ENCODE data around the gene GALNT17. TPM values are rescaled to one million over a fixed set of nuclear protein-coding genes. Genes with fewer than 3 reads are reported as not detected.

GALNT17 gene
- total and polyA plus RNA-seq, 12 donors = 15.1 to 87.0 (median 55.4) TPM

DNA sequence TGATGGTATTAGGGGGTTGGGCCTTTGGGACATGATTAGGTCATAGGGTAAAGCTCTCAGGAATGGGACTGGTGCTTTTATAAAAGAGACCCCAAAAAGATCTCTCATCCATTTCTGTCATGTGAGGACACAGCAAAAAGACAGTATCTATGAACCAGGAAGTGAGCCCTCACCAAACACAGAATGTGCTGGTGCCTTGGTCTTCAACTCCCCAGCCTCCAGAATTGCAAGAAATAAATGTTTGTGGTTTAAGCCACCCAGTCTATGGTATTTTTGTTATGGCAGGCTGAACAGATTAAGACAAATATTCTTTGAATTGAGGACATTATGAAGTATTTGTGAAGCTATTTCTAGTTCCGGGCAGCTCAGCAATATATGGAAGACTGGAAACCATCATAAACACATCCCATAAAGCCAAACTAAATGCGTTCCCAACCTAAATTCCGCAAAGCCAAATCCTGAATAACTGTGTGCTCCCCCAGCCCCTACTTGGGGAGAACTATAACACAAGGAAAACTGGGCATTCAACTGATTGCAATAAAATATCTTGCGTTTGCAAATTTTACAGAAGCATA, 153.7 kb downstream of the GALNT17 start:
- intact Hi-C loops (cut with DNase I) = no loop called here
- Histone ChIP-seq H3K36me3 (no peaks in the 10 kb centered on the region), H3K9me3 (no peaks in the 10 kb centered on the region), H3K27me3 (no peaks in the 10 kb centered on the region), H3K27ac (peak overlapping the region in 3 of 10 donors; percentile 43 to 56 (median 43)), H3K4me1 (peaks cover 0 to 22% (median 7%) of the 10 kb centered on the region in 9 donors), H3K4me3 (no peak overlapping the region)
- 79 to 88% methylated on average over 4 of the region's 4 CpGs for WGBS, 2 donors
- TF ChIP-seq, protein P1, sequence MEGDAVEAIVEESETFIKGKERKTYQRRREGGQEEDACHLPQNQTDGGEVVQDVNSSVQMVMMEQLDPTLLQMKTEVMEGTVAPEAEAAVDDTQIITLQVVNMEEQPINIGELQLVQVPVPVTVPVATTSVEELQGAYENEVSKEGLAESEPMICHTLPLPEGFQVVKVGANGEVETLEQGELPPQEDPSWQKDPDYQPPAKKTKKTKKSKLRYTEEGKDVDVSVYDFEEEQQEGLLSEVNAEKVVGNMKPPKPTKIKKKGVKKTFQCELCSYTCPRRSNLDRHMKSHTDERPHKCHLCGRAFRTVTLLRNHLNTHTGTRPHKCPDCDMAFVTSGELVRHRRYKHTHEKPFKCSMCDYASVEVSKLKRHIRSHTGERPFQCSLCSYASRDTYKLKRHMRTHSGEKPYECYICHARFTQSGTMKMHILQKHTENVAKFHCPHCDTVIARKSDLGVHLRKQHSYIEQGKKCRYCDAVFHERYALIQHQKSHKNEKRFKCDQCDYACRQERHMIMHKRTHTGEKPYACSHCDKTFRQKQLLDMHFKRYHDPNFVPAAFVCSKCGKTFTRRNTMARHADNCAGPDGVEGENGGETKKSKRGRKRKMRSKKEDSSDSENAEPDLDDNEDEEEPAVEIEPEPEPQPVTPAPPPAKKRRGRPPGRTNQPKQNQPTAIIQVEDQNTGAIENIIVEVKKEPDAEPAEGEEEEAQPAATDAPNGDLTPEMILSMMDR (IDR thresholded peaks at IDR 0.05) = no peak
- DNase-seq (no peak), ATAC-seq (no peak)

DNA sequence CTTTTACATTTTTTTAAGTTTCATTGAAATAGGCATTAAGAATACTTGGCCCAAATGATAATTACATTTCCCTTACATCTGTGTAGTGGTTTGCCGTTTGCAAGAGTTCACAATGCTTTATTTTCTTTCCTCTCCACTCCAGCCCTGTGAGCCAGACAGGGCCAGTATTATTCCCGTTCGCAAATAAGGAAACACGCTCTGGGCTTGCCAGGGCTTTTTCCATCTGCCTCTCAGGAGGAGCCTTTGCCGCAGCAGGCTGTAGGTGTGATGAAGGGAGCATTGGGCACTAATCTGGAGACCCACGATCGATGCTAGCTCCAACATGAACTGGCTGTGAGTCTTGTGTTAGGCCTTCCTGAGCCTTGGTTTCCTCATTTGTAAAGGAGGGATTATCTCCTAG, 154.4 kb downstream of the GALNT17 start:
- peak; percentile 18 to 35 for DNase-seq
- Histone ChIP-seq H3K27ac (peak overlapping the region in 4 of 10 donors; percentile 15 to 56 (median 44)), H3K4me1 (peaks cover 0 to 22% (median 7%) of the 10 kb centered on the region in 9 donors), H3K27me3 (no peaks in the 10 kb centered on the region), H3K4me3 (no peak overlapping the region), H3K9me3 (no peaks in the 10 kb centered on the region), H3K36me3 (no peaks in the 10 kb centered on the region)
- peak; percentile 55 to 86 (median 78) for ATAC-seq
- intact Hi-C loops (cut with DNase I) = no loop called here
- TF ChIP-seq, protein P1 (IDR thresholded peaks at IDR 0.05) = no peak
- WGBS, 2 donors = 32 to 51% methylated on average over 7 of the region's 7 CpGs

DNA sequence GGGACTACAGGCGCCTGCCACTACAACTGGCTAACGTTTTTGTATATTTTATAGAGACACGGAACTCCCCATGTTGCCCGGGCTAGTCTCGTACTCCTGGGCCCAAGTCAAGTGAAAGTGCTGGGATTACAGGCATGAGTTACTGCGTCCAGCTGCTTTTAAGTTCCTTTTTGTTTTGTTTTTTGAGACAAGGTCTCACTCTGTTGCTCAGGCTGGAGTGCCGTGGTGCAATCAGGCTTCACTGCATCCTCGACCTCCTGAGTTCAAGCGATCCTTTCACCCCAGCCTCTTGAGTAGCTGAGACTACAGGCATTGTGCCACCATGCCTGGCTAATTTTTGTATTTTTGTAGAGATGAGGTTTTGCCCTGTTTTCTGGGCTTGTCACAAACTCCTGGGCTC, 155.0 kb downstream of the GALNT17 start:
- Histone ChIP-seq H3K36me3 (no peaks in the 10 kb centered on the region), H3K9me3 (no peaks in the 10 kb centered on the region), H3K27me3 (no peaks in the 10 kb centered on the region), H3K27ac (peak overlapping the region in 4 of 10 donors; percentile 15 to 56 (median 44)), H3K4me1 (peaks cover 0 to 22% (median 7%) of the 10 kb centered on the region in 9 donors), H3K4me3 (no peak overlapping the region)
- TF ChIP-seq, protein P1 (IDR thresholded peaks at IDR 0.05) = no peak
- DNase-seq = no peak
- 72 to 81% methylated on average over 9 of the region's 9 CpGs for WGBS, 2 donors
- peak in 1 of 8 donors; percentile 38 for ATAC-seq
- intact Hi-C loops (cut with DNase I) = no loop called here

DNA sequence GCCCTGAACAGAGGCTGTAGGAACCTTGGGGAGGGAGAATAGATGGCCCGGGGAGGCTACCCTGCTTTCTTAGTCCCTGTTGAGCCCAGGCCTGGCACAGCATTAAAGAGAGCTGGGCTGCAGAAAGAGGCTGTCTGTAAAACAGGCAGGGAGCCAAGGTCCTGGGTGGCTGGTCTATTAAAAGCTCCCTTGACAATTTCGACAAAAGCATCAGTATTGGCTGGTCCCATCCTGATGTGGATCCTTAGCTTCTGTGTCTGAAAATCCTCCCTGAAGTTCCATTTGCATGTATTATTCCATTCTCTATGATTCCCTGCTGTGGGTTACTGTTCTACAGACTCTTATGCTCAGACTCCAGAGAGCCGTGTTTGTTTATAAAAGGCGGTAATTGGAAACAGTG, 158.5 kb downstream of the GALNT17 start:
- intact Hi-C loops (cut with DNase I) = no loop called here
- DNase-seq = peak; percentile 26 to 63
- H3K9me3 ChIP-seq = no peaks in the 10 kb centered on the region
- no peaks in the 10 kb centered on the region for H3K36me3 ChIP-seq
- WGBS, 2 donors = 46 to 58% methylated on average over 4 of the region's 4 CpGs
- peak overlapping the region in 4 of 10 donors; percentile 40 to 49 (median 46) for H3K27ac ChIP-seq
- no peaks in the 10 kb centered on the region for H3K27me3 ChIP-seq
- peaks cover 0 to 22% (median 7%) of the 10 kb centered on the region in 9 donors for H3K4me1 ChIP-seq
- peak; percentile 38 to 82 (median 75) for ATAC-seq
- H3K4me3 ChIP-seq = no peak overlapping the region
- TF ChIP-seq, protein P1 (IDR thresholded peaks at IDR 0.05) = no peak
